NOMO-1 treated with dmso at 0.1 percent for 144 hours (cell line): Measurements from ENCODE around the gene HECTD4.

Experiments
- DNase-seq: peaks from one replicate; lab custom pipeline; 2025; ENCODE audit not compliant: unreplicated experiment; lab: John Stamatoyannopoulos, UW

Gene HECTD4

GRCh38 chr12:112183141-112184021 lies 198.8 kb downstream of the HECTD4 start:
- DNase-seq, result no peak

GRCh38 chr12:112182499-112182898 lies 199.7 kb downstream of the HECTD4 start:
- no peak for DNase-seq

DNA sequence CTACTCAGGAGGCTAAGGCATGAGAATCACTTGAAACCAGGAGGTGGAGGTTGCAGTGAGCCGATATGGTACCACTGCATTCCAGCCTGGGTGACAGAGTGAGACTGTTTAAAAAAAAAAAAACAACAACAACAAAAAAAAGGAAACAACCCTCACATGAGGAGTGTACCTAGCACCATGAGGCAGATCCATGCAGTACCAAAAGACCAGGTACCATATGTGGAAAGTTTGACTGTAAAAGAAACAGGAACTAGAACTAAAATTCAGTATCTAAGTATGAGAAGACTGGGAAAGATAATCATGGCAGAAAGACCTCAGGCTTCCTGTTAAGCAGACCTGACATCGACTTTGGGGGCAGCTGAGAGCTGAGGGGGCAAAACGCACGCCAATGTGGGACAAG lies 201.8 kb downstream of the HECTD4 start:
- DNase-seq, result no peak

DNA sequence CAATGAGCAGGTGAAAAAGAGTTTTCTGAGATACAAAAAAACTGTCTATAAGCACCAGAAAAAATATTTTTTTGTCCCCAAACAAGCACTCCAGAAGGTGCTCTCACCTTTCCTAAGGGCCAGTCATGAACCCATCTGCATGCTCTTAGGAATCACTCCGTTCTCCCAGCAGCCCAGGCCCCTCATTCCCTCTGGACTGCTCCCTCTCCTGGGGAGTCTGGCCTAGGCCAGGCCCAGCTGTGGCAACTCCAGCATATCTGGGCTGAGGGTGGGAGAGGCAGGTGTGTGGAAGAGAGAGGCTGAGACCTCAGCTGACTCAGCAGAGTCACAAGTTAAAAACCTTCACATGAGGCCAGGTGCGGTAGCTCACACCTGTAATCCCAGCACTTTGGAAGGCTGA lies 202.3 kb downstream of the HECTD4 start:
- no peak for DNase-seq

- DNase-seq, result no peak
These were observed 202.9 kb downstream of the HECTD4 start for GRCh38 chr12:112179341-112179740.

DNA sequence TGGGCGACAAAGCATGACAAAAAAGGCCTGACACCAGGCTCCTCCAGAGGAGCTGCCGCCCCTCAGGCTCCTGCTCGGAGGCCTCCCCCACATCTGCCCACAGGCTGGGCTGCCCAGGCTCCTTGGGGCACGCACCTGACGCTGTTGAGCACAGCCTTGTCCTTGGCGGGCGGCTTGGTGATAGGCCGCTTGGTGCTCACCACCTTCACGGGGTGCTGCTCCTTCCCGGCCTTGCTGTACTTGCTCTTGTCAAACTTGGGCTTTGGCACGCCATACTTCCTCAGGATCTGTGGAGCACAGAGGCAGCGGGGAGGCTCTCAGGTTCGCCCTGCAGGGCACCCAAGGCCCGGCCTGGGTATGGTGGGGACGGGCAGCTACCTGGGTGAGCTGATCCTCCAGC lies 203.4 kb downstream of the HECTD4 start:
- no peak for DNase-seq

DNA sequence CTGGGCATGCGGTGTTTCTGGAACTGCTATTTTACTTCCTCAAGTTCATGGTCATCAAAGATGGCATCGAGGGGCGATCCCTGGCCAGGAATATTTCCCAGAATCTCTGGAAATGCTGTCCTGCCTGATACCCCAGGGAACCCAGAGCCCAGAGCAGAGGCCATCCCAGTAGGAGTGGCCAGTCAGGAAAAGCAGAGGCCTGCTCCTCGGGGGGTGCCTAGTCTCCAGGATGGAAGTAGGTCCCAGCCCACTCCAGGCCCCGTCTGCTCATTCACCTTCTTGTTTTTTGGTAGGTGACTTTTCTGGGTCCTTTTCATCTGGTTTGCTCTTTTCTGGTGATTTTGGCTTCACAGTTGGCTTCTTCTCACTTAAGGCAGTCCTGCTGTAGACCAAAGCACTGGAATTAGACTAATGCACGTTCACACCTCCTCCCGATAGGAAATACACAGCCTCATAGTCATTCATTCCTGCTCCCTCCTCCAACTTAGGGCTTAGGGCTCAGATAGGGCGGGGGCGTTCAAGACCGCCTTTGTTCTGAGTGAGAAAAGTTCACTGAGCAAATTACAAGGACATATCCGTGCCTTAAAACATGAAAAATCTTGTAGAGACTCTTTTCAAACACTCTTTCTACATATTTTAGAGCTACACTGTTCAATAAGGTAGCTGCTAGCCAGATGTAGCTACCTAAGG lies 205.8 kb downstream of the HECTD4 start:
- no peak for DNase-seq

DNA sequence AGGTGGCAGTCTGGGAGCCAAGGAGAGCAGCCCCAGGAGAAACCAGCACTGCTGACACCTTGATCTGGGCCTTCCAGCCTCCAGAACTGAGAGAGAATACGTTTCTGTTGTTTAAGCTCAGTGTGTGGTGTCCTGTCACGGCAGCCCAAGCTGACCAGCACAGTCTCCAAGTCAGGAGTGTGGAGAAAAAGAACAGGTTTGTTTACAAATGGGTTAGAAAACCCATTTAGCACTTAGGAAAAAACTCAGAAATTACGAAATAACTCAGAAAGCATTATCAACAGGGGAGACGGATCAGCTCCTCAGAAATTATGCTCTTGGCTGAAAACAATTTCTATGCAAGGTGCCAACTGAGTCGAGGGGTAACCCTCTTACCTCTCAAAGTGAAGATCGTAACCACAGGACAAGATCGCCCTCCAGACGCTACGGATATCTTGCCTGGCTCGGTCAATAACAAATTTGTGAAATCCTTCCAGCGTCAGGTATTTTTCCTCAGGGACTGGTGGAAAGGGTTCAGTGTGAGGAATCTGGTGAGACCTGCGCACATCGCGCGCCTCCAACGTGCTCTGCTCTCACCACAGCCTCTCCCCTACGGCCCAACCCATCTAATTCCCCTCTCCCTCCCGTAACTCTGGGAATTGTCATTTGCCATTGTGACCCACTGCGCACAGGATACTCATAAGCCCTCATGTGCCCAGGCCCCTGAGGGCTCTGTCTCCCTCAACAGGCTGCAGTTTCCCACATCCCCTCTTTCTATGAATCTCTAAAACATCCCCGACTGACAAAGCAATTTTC lies 206.7 kb downstream of the HECTD4 start:
- DNase-seq, result no peak

- DNase-seq, result no peak
These were observed 209.5 kb downstream of the HECTD4 start for GRCh38 chr12:112172556-112173324.

- DNase-seq, result no peak
These were observed 211.1 kb downstream of the HECTD4 start for GRCh38 chr12:112170971-112171596.

GRCh38 chr12:112170376-112170775 lies 211.9 kb downstream of the HECTD4 start:
- peak; percentile 12 for DNase-seq

- DNase-seq, result no peak
These were observed 212.3 kb downstream of the HECTD4 start for GRCh38 chr12:112169966-112170365.

- no peak for DNase-seq
These were observed 212.9 kb downstream of the HECTD4 start for GRCh38 chr12:112169161-112169872.

DNA sequence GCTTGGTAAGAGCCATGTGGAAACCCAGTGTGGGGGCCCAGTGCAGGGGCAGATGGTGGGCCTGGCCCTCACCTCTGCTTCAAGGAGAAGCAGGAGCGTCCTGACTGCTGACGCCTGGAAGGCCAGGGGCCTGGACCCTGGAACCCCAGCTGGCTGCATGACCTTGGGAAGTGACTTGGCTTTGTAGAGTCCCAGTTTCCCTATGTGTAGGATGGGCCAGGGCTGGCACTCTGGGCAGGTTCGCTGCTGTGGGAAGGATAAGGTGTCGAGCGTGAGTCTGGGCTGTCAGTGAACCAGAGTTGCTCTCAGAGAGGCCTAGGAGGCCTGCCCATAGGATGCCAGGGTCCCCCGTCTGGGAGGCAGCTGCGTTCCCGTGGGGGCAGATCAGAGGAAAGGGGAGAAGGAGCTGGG lies 213.7 kb downstream of the HECTD4 start:
- no peak for DNase-seq

DNA sequence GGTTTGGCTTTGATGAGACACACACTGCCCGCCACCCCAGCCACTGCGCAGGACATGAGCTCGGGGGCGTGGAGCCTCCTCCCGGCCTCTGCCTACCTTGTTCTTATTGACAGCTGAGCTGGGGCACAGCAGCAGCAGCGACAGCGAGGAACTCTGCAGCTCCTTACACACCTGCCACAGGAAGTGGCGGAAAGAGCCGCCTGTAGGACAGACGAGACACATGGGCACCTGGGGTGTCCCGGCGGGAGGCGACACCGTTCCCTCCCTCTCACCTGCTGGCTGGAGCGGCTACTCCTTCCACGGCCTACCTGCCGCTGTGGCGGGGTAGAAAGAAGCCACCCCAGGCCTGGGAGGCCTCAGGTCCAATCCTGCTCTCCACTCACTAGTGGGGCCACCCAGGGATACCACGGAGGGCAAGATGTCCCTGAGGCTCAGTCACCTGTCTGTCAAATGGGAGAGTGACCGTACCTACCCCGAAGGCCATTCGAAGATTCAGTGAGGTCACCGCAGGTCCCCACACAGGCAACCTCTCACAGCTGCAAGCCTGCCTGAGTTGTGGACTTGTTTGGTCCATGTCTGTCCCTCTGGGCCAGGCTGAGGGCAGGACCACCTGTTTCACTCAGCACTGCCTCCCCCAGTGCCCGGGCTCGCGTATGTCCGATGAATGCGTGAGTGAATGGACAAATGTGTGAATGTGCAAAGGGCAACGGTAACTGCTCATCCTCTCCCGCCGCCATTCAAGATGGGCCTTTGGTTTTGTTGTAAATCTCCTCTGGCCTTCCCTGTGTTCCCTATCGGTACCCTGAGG lies 214.3 kb downstream of the HECTD4 start:
- no peak for DNase-seq

DNA sequence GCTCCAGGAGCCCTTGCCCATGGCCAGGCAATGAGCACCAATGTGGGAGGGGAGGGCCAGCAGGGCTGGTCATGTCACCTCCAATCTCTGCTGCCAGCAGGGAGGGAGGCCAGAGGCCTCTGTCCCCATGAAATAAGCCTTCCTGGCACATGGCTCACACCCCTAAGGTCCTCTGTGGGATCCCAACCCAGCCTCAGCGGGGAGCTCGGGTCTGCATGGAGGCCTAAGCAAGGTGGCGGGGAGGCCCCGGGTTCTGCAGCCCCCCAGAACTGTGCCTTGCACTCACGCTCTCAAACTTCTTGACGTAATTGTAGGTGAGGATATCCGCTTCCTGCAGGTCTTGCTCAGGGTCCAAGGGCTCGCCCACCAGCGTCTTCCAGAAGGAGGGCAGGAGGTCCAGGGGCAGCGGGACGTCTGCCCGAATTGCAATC lies 215.2 kb downstream of the HECTD4 start:
- DNase-seq, result no peak

- DNase-seq, result no peak
These were observed 215.9 kb downstream of the HECTD4 start for GRCh38 chr12:112166051-112167015.

DNA sequence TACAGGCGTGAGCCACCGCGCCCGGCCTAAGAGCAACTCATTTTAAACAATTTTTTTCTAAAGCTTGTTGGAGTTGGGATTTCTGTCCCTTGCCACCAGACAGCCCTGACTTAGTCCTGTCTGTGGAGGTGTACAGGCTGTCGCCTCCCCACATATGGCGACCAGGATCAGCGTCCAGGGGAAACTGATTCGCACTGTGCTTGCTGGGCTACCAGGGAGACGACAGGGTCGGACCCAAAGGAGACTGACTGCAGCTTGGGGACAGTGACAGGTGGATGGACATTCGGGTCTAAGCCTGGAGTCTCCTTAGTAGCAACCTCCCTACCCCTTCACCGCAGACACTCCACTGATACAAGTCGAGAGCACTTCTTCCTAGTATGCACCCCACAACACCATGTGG lies 216.6 kb downstream of the HECTD4 start:
- DNase-seq, result no peak
